ENCODE measurements around the gene CHRNB2.

Gene CHRNB2

DNA sequence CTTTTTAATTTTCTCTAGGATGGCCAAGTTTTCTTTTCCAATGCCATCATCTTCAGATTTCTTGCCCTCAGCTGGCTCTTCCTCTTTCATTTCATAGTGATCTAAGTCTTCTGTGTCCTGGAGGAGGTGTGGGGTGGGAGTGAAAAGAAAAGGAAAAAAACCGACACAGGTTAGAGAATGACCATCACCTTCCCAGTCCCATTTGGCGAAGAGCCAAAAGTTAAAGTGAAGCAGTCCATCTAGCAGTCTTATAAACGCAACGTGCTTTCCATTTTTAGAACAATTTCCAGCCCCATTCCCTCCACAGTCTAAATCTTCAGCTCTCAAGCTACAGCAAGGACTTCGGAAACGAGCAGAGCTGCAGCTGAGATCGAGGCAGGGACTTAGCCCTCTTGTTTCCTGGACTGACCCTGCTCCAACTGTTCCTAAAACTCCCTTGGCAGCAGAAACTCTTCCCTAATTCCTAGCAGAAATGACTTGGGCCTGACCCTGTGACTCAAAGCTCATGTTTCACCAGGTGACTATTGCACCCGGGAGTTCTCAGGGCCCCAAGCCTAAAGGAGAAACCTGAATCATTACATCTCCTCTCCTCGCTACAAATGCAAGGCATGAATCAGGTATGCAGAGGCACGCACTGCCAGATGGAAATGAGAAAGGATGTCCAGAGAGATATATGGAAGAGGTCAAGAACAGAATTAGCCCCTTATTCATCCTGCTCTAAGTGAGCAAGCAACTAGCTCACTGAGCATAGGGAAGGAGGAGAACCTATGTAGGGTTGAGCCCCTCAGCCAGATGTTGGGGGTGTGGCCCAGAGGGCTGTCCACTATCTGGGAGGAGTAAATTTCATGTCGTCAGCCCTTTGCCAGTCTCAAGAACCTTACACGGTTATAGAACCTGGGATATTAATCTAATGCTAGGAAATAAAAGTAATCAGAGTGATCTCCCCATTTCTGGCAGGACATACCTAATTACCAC lies 14.2 kb upstream of the CHRNB2 start:
- no peak for DNase-seq

DNA sequence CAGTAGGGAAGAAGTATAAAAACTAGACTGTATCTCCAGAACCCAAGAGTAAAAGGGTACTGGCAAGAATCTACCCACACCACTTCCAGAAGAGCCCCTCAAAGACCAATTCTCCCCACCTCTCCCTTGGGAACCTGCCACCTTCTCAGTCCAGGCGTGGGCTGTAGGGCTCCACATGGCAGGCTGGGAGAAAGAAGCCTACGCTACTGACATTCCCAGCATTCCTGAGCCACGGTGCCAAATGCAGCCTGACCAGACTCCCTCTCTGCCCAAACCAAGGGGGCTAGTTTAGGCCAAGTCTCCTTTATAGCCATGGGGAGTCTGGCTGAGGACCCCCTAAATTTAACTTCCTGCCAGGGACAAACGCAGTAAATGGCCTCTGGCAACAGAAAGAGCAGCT lies 11.2 kb upstream of the CHRNB2 start:
- DNase-seq: no peak

DNA sequence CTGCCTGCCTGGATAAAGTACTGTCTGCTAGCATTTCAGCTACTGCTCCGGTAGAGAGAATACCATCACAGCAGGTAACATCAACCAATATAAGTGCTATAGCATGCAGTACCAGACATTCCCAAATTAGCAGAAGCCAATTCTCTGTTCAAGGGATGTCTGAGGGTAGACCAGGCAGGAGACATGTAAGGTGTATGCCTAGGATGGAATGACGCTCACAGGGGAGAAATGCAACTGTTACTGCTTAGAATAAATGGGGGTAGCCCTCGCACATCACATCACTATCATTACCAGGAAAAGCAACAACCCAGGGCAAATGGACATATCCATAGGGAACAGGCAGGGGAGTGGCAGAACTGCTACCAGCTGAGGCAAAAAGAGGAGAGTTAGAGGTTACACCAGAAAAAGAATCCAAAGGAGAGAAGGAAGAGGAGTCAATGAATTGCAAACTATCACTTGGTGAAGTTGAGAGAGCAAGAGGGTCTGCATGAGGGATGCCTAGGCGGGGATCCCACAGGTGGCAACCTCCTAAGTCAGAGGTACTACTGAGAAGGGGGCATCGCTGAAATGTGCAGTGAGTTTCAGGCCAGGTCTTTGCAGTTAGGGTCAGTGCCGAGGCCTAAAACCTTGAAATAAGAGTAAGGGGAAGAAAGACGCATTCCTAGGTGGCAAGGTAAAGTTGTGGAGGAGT lies 10.2 kb upstream of the CHRNB2 start:
- no peak for DNase-seq

DNA sequence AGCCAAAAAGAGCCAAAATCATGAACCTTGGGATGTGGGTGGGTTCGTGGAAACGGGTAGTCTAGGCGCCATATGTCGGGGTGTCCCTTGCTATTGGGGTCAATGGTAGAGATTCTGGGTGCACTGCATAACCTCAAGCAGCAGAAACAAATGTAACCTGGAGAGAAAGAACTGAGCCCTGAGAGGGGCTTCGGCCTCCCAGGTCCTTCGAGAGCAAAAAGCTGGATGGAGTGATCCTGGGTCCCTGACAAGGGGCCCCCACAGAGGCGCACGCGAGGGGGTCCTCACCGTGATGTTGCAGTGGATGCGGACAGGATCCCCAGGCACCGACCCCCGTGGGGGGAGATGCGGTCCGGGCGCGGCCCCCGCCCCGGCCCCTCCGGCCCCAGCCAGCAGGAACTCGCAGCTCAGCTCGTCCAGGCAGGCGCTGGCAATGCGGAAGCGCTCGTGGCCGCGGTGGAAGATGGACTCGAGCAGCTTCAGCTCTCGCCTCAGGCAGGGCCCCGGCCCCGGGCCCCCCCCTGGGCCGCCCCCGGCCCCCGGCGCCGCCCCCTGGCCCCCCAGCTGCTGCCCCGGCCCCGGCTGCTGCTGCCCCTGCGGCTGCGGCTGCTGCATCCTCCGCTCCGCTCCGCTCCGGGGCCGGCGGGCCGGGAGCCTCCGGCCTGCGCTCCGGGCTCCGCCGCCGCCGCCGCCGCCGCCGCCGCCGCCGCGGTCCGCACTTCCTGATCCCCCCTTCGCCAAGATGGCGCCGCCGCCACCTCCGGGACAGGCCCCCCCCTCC lies 9.4 kb upstream of the CHRNB2 start, which contains the start of gene UBE2Q1:
Gene UBE2Q1 (minus strand): TSS at position 724 of the 781 bp plus-strand sequence. CDS start 109 bp downstream, at position 615.
- DNase-seq: peak; percentile 32

DNA sequence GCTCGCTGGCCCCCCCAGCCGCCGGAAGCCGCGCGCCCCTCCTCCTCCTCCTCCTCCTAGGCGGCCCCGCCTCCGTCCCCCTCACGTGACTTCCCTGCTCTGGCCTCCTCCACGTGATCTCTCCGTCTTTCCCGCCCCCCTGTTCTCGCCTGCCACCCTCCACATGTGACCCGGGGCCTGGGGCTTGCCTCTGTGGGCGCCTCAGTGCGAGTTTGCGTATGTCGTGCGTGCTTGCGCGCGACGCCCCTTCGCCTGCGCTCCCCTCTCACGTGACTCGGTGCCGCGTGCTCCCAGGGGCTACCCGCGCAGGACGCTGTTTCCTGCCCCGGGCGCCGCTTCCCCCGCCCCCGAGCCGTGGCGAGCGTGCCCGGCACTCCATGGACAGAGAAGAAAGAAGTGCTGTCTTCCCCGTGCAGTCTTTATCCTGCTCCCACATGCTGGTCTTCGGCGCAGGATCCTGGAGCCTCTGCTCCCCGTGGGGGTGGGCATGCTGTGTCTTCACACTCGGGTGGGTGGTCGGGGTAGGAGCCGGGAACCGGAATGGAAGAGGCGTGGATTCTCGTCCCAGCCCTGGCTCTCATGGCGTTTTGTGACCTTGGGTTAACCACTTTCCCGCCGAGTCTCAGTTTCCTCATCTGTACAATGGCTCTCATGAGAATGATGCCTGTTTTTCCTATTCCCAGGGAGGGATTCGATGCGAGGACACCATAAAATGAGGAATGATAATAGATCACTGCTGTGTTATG lies 8.7 kb upstream of the CHRNB2 start:
- peak; percentile 100 for DNase-seq

DNA sequence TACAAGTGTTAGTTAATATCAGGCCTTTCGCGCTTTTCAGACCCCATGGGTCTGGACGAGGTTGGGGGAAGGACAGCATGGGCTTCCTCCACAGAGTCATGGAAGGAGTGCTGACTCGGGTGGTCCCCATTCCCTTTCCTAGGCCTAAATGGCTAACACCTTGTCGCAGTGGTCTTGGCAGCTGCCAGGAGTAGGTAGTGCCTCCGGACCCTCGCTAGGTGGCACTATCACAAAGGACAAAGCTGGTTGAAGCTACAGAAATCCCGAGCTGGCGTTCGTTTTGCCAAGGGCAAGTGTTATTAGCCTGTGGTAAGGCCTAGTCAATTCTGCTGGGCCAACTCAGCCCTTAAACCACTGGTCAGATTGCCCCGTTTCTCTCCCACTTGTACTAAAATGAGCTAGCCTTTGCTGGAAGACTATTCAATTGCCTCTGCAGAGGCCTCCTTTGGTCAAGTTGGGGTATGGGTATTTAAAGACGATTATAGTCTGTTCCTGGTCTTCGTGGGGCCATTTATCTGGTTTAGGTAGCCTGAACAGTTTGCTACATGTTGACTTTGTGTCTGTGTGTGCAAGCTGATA lies 8.0 kb upstream of the CHRNB2 start:
- peak; percentile 88 for DNase-seq

DNA sequence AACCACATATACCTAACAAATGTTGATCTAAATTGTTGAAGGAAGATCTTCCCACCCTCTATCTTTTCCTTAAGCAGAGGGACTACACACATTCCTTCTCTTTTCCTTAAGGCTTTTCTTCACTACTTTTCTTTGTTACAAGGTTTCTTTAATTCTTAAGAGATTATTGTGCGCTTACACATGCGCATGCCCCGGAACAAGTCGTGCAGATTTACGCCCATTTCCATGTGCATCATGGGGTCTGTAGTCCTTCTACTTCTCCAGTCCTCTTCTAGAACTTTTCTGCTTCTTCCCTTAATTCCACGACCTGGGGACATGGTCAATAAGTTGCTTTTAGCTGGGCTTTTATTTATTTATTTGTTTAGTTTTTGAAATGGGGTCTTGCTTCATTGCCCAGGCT lies 1.7 kb upstream of the CHRNB2 start:
- no peak for DNase-seq

DNA sequence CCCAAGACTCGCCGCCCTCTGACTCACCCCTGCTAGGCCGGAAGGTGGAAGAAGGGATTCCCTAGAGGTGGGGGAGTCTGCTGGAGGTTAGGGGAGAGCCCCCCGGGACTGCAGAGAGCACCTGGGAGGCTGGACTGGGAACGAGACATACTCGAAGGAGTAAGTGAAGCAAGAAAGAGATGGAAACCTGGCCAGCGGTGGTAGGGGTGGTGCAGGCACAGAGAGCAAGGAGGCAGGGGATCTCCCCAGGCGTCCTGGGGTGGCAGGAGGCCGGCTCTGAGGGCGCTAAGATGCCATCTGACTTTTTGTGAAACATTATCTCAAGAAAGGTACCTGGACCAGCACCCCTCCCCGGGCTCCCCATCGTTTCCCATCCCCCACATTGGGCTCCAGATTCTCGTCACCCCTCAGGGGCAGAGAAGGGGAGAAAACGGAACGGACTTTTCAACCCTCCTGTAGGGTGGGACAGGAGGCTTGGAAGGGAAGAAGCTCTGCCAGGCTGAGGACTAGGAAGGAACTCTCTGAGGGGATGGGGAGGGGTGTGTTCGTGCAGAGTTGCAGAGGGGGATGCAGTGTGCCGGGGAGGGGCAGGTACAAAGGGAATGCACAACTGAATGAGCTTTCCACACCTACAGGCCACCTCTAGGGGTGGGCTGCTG lies 708 bp downstream of the CHRNB2 start:
- DNase-seq: no peak

DNA sequence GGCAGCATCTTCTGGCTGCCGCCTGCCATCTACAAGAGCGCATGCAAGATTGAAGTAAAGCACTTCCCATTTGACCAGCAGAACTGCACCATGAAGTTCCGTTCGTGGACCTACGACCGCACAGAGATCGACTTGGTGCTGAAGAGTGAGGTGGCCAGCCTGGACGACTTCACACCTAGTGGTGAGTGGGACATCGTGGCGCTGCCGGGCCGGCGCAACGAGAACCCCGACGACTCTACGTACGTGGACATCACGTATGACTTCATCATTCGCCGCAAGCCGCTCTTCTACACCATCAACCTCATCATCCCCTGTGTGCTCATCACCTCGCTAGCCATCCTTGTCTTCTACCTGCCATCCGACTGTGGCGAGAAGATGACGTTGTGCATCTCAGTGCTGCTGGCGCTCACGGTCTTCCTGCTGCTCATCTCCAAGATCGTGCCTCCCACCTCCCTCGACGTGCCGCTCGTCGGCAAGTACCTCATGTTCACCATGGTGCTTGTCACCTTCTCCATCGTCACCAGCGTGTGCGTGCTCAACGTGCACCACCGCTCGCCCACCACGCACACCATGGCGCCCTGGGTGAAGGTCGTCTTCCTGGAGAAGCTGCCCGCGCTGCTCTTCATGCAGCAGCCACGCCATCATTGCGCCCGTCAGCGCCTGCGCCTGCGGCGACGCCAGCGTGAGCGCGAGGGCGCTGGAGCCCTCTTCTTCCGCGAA lies 3.8 kb downstream of the CHRNB2 start:
- no peak for DNase-seq

DNA sequence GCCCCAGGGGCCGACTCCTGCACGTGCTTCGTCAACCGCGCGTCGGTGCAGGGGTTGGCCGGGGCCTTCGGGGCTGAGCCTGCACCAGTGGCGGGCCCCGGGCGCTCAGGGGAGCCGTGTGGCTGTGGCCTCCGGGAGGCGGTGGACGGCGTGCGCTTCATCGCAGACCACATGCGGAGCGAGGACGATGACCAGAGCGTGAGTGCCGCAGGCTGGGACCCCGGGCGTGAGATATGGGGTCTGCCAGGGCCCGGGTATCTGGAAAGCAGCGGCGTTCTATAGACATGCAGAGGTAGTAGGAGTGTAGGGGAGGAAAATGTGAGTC lies 4.3 kb downstream of the CHRNB2 start:
- DNase-seq: no peak

DNA sequence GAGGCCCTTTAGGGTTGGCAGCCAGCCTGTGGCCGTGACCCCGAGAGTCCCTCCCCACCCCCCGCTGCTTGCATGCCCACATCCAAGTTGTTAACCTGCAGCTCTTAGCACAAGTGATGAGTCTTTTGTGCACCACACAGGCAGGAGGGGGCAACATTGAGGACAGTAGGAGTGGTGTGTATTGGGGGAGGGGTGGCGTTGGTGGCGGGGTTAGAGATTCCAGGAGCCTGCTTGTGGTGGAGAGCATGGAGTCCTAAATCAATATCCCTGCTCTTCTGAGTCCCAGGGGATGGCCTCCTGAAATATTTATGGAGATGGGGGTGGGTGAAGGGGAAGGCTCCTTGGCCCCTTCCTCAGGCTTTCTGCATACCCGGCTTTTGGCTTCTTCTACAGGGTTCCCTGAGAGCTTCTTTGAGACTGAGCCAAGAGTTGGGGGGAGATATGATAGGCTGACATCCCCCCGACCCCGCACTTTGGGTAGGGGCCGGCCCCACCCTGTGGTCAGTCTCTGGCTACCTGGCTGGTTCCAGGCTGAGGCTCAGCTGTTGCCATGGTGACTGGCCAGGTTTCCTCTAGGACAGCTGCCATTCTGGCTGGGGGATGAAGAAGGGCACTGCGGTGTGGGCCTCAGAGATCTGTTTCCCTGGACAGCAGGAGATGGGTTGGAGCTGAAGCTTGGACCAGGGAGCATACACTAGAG lies 5.0 kb downstream of the CHRNB2 start:
- DNase-seq: no peak

DNA sequence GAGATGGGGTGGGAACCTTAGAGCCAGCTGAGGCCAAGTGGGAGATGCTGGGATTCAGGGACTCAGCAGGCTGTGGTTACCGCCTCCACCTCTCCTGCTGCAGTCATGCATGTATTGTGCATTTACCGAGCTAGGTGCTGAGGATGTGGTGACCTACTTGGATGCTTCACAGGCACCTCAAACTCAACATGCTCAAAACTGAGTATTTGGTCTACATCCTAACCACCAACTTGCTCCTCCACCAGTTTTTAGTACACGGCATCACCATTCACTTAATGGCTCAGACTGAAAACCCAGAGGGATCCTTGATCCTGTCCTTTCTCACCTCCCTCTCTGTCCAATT lies 5.6 kb downstream of the CHRNB2 start:
- no peak for DNase-seq

DNA sequence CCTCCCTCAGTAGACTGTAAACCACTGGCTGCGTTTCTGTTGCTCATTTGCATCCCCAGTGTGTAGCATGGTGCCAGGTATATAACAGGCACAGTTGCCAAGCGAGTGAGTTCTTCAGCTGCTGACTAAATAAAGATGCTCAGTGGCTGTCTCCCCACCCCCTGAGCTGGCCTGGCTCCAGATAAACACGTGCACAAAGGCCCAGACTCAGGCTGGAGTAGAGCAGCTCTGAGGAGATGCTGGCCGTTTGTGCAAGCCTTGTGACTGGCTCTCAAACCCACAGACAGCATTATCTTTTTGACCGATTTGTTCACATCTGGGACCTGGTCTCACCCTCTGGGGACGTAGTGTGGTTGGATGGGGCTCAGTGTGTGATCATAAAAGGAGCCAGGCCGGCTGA lies 7.1 kb downstream of the CHRNB2 start:
- no peak for DNase-seq

DNA sequence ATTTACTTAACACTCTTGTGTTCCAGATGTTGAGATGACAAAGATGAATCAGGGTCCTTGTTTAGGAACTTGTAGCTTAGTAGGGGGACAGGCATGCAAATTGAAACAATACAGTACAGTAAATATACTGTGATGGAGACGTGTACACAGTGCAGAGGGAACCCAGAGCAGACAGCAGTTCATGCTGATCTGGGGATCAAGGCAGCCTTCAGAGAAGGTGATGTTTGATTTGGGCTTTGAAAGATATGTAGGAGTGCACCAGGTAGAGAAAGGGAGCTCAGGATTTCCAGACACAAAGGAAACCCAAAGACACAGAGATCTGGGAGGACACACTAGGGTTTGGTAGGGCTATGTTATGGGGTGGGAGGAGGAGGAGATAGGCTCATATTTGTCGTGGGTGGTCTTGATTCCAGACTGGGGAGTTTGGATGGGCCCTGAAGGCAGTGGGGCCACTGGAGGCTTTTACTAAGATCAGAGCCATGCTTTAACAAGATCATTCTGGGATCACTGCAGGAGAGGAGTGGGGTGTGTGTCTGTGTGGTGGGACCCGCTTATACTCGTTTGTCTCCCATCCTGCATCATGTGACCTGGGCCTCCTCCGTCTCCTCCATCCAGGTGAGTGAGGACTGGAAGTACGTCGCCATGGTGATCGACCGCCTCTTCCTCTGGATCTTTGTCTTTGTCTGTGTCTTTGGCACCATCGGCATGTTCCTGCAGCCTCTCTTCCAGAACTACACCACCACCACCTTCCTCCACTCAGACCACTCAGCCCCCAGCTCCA lies 7.8 kb downstream of the CHRNB2 start:
- no peak for DNase-seq

DNA sequence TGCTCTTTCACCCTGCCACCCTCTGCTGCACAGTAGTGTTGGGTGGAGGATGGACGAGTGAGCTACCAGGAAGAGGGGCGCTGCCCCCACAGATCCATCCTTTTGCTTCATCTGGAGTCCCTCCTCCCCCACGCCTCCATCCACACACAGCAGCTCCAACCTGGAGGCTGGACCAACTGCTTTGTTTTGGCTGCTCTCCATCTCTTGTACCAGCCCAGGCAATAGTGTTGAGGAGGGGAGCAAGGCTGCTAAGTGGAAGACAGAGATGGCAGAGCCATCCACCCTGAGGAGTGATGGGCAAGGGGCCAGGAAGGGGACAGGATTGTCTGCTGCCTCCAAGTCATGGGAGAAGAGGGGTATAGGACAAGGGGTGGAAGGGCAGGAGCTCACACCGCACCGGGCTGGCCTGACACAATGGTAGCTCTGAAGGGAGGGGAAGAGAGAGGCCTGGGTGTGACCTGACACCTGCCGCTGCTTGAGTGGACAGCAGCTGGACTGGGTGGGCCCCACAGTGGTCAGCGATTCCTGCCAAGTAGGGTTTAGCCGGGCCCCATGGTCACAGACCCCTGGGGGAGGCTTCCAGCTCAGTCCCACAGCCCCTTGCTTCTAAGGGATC lies 8.5 kb downstream of the CHRNB2 start:
- DNase-seq: no peak

DNA sequence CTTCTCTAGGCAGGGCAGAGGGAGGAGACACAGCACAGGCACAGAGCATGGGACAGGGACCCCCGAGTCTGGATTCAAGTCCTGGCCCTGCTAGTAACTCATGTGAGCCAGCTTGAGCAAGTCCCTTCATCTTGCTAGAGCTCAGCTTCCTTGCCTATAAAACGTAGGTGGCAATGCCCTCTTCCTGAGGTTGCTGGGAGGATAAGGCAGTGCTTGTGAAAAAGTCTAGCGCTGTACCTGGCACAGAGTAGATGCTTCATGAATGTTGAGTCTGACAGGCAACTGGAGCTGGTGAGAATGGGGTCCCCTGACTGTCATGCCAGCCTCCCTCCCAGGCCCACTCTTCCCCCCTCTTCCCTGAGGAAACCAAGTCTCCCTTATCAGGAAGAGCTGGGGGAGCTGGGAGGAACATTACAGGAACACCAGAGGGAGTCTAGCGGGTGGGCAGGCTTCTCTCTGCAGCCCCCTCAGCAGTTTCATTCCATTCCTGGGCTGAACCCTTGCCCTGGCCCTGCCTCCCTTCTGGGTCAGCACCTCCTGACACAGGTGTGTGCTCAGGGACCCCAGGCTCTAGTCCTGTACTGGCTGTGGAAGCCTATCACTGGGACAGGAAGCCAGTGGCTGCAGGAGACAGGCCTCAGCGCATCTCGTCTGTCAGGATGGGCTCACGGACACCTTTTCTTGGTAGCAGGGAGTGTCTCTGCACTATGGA lies 9.9 kb downstream of the CHRNB2 start:
- no peak for DNase-seq

DNA sequence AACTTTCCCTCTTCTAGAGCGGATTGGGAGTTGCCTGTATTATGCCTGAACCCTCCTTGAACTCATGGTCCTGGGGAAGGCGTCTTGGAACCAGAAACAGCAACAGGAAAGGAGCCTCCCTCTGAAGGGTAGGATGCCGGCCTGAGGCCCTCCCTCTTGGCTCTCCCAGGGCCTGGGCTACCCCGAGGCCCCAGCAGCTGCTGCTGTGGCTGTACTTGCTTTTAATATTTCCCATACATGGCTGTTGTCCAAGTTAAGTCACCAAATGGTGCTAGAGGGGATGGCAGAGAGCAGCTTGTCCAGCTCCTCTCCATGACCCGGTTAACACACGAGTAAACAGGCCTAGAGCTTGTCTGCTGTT lies 10.5 kb downstream of the CHRNB2 start:
- DNase-seq: no peak

DNA sequence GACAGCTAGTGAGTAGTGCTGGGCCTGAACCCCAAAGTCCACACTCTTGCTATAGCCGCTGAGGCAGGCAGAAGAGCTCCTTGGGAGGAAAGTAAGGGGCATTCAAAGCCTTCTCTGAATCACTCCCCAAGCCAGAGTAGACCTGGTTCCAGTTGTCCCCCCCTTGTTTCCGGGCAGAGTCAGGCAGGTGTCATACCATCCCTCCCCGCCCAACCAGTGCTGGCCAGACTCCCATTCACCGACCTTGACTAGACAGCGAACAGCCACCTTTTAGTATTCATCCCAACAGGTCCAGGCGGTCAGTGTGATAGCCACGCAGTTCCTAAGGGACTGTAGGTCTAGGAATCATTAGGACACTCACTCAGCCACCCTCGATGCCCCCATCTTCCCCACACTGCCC lies 11.8 kb downstream of the CHRNB2 start:
- DNase-seq: no peak

DNA sequence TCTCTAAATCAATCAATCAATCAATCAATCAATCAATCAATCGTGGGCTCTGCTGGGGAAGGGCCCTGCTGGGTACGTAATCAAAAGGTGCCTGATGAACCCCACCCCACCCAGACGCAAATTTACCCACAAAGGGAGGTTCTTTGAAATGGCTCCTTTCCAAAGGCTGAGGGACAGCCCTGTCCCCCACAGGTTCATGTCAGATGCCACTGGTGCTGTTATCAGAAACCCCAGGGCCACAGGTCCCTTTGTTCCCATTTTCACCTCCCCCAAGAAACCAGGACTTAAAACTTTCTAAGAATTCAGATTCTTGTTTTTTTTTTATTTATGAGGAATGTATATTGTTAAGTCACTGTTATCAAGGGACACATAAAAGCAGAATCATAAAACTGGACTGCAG lies 14.2 kb downstream of the CHRNB2 start:
- DNase-seq: no peak
